ENCODE data around the gene PRKCA. TPM values are rescaled to one million over a fixed set of nuclear protein-coding genes. Genes with fewer than 3 reads are reported as not detected.

The PRKCA gene
- total and polyA plus RNA-seq, 10 of the 15 experiments (the other 5 are each of a cell fraction or from before 2014, with no cell fraction given) = 0.11 to 14.6 (median 0.72) TPM

GRCh38 chr17:66301864-66302741, at the start of gene PRKCA (continued):
- TF ChIP-seq LARP7 (IDR thresholded peaks at IDR 0.05) (no peak; the same call in 1 of the 2 replicates), ZNF217 (IDR thresholded peaks at IDR 0.05) (no peak), MYB (IDR thresholded peaks at IDR 0.05; ENCODE audit: borderline replicate concordance, low read depth, low read length) (no peak), YY1 (IDR thresholded peaks at IDR 0.05; ENCODE audit: low read depth, low read length) (no peak), JUND (IDR thresholded peaks at IDR 0.05; ENCODE audit: low read depth, low read length) (no peak), GATAD2B (conservative IDR thresholded peaks at IDR 0.05; ENCODE audit: low read depth) (0 out of 2 replicates have a peak, but pooled peaks have one; percentile 42), FOXK2 (IDR thresholded peaks at IDR 0.05) (no peak), CUX1 (IDR thresholded peaks at IDR 0.05; ENCODE audit: insufficient replicate concordance, low read depth, low read length) (no peak), CREM (IDR thresholded peaks at IDR 0.05; ENCODE audit: low read depth) (no peak), MXI1 (IDR thresholded peaks at IDR 0.05; ENCODE audit: low read depth, low read length) (0 out of 2 replicates have a peak, but pooled peaks have one; percentile 16), SUZ12 (IDR thresholded peaks at IDR 0.05; ENCODE audit: unreplicated experiment) (peak; percentile 63), RFX5 (IDR thresholded peaks at IDR 0.05; ENCODE audit: low read depth, low read length) (no peak), RELA (IDR thresholded peaks at IDR 0.05; ENCODE audit: borderline replicate concordance, partially characterized antibody) (no peak), ATF7 (IDR thresholded peaks at IDR 0.05; ENCODE audit: low read depth) (no peak), BCL3 (IDR thresholded peaks at IDR 0.05; ENCODE audit: borderline replicate concordance, insufficient read depth, low read depth, low read length, poor library complexity, severe bottlenecking) (no peak), DPF2 (IDR thresholded peaks at IDR 0.05) (no peak), EGR1 (IDR thresholded peaks at IDR 0.05; ENCODE audit: borderline replicate concordance in 1 of 2, low read depth in 2 of 2, low read length in 2 of 2) (peak in 1 of 2 experiments; percentile 65; a peak in 1 of 3 replicates), TCF3 (IDR thresholded peaks at IDR 0.05; ENCODE audit: borderline replicate concordance, insufficient read depth, low read depth, low read length) (no peak), NRF1 (conservative IDR thresholded peaks at IDR 0.05; ENCODE audit: low read depth, low read length) (0 out of 2 replicates have a peak, but pooled peaks have one; percentile 25), STAT3 (IDR thresholded peaks at IDR 0.05; ENCODE audit: low read depth, low read length) (no peak), STAT1 (conservative IDR thresholded peaks at IDR 0.05) (no peak)
- TF ChIP-seq, protein P1, sequence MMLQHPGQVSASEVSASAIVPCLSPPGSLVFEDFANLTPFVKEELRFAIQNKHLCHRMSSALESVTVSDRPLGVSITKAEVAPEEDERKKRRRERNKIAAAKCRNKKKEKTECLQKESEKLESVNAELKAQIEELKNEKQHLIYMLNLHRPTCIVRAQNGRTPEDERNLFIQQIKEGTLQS (IDR thresholded peaks at IDR 0.05; ENCODE audit: borderline replicate concordance, extremely low read depth, low read depth, low read length) = no peak

All from GM12878 (cell line).